Natural killer cell (primary cell): Measurements from ENCODE around the gene CALN1. TPM values are rescaled to one million over a fixed set of nuclear protein-coding genes. Genes with fewer than 3 reads are reported as not detected.

ENCODE experiments used
- ATAC-seq, 3 donors: fragments of 150-1000 bp in 2 of 3; fragments of 200-7000 bp in 1 of 3; cut with Tn5 transposase; 1 replicate in 1 of 3; 2 replicates in 2 of 3; pipeline ENCODE4 v1.10.0; 2021; ENCODE audit warnings: mild to moderate bottlenecking in 2 of 3, moderate library complexity in 2 of 3
- DNase-seq, 2 donors: peaks; one replicate each; pipeline versions ENCODE4 v3.0.0 to v3.0.0-alpha.2; 2013 to 2021; ENCODE audit warnings: mixed read lengths in 1 of 2
- H3K27ac ChIP-seq: one replicate; pipeline ENCODE4 v1.5.1; 2013; ENCODE audit warnings: mild to moderate bottlenecking, low read length
- H3K27me3 ChIP-seq: one replicate; pipeline ENCODE4 v1.6.1; 2013; ENCODE audit warnings: low read length; ENCODE audit not compliant: control insufficient read depth, insufficient read depth
- H3K36me3 ChIP-seq: one replicate; pipeline ENCODE4 v1.6.1; 2013; ENCODE audit warnings: low read length; ENCODE audit not compliant: control insufficient read depth, insufficient read depth
- H3K4me1 ChIP-seq: one replicate; pipeline ENCODE4 v1.6.1; 2013; ENCODE audit warnings: low read length; ENCODE audit not compliant: control insufficient read depth, insufficient read depth
- H3K4me3 ChIP-seq: one replicate; pipeline ENCODE4 v1.5.1; 2013; ENCODE audit warnings: low read length
- H3K9me3 ChIP-seq: one replicate; pipeline ENCODE4 v1.6.1; 2013; ENCODE audit warnings: low read length; ENCODE audit not compliant: control insufficient read depth, insufficient read depth
- H3K27ac Mint-ChIP-seq, 2 donors: one replicate each; pipeline ENCODE4 v1.8.0; 2022; ENCODE audit warnings: mild to moderate bottlenecking in 2 of 2, mixed read lengths in 2 of 2, moderate library complexity in 1 of 2
- H3K27me3 Mint-ChIP-seq, 2 donors: one replicate each; pipeline ENCODE4 v1.8.0; 2022; ENCODE audit warnings: low read depth in 2 of 2, mixed read lengths in 2 of 2
- H3K36me3 Mint-ChIP-seq: one replicate; pipeline ENCODE4 v1.8.0; 2022; ENCODE audit warnings: mixed read lengths
- H3K4me1 Mint-ChIP-seq, 2 donors: one replicate each; pipeline ENCODE4 v1.8.0; 2022; ENCODE audit warnings: mixed read lengths in 2 of 2
- H3K4me3 Mint-ChIP-seq: one replicate; pipeline ENCODE4 v1.8.0; 2022; ENCODE audit warnings: mild to moderate bottlenecking, moderate library complexity, mixed read lengths
- H3K9me3 Mint-ChIP-seq, 2 donors: one replicate each; pipeline ENCODE4 v1.8.0; 2022; ENCODE audit warnings: mixed read lengths in 2 of 2
- CTCF ChIP-seq: fragments of 200-600 bp; IDR thresholded peaks from one replicate; pipeline ENCODE4 v1.8.0; 2022; ENCODE audit warnings: antibody characterized with exemption
- WGBS: methylation state at CpG from one replicate; pipeline ENCODE4 v1.1.7; 2013; ENCODE audit warnings: missing lambda C conversion rate; ENCODE audit not compliant: insufficient coverage; 5-methylcytosine and 5-hydroxymethylcytosine counted together
- intact Hi-C: fragments of 100-400 bp; cut with micrococcal nuclease; formaldehyde crosslinking; loops from one replicate; pipeline ENCODE4 v1.14.2; 2022
- total RNA-seq, 4 donors: library from RNA; stranded (reverse); fragments of 120-200 nt in 1 of 4; gene quantifications; one replicate each; pipeline versions ENCODE4 v1.2.3 to v1.2.4, GENCODE V29; 2013 to 2022

Gene CALN1
- total RNA-seq, 3 donors from 2014 or later (not counting 1 experiment from before 2014, with no cell fraction given), result 0.18 TPM; not detected in 2

- H3K4me1 Mint-ChIP-seq, result no peaks in the 10 kb centered on the region
- no peaks in the 10 kb centered on the region for H3K27me3 Mint-ChIP-seq
Observed at GRCh38 chr7:72017756-72018155, 394.4 kb downstream of the CALN1 start.

DNA sequence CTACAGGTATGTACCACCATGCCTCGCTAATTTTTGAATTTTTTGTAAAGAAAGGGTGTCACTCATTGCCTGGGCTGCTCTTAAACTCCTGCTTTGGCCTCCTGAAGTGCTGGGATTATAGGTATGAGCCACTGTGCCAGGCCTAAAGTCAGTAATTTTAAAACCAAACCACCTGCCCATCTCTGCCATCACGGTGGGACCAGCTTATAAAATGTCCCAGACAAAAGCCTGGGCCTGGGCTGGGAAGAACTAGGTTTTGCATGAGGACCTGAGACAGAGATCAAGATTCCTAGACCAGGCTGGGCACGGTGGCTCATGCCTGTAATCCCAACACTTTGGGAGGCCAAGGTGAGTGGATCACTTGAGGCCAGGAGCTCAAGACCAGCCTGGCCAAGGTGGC lies 395.6 kb downstream of the CALN1 start:
- 86% methylated on average over 3 of the region's 3 CpGs for WGBS
- no peaks in the 10 kb centered on the region for H3K9me3 ChIP-seq
- H3K36me3 Mint-ChIP-seq, result no peaks in the 10 kb centered on the region
- H3K4me1 ChIP-seq, result no peaks in the 10 kb centered on the region
- H3K4me3 Mint-ChIP-seq, result no peak overlapping the region
- no peak overlapping the region for H3K4me3 ChIP-seq
- H3K27me3 ChIP-seq, result no peaks in the 10 kb centered on the region
- TF ChIP-seq CTCF, result no peak
- no peaks in the 10 kb centered on the region for H3K36me3 ChIP-seq
- peaks cover under 1 to 2% of the 10 kb centered on the region in 2 donors for H3K9me3 Mint-ChIP-seq
- no peaks in the 10 kb centered on the region for H3K4me1 Mint-ChIP-seq
- DNase-seq (no peak), ATAC-seq (no peak)
- intact Hi-C loops, result no loop called here
- no peaks in the 10 kb centered on the region for H3K27me3 Mint-ChIP-seq
- no peak overlapping the region for H3K27ac ChIP-seq
- H3K27ac Mint-ChIP-seq, result no peak overlapping the region

More at GRCh38 chr7:72017756-72018155, 394.4 kb downstream of the CALN1 start:
- WGBS, result 87% methylated on average over 5 of the region's 6 CpGs
- H3K36me3 Mint-ChIP-seq, result no peaks in the 10 kb centered on the region
- no peak for DNase-seq
- no peak overlapping the region for H3K27ac Mint-ChIP-seq
- no peaks in the 10 kb centered on the region for H3K36me3 ChIP-seq
- intact Hi-C loops, result no loop called here
- no peak overlapping the region for H3K4me3 Mint-ChIP-seq
- ATAC-seq, result no peak
- no peaks in the 10 kb centered on the region for H3K9me3 ChIP-seq
- H3K27me3 ChIP-seq, result no peaks in the 10 kb centered on the region
- no peak for TF ChIP-seq CTCF
- no peak overlapping the region for H3K27ac ChIP-seq
- H3K4me1 ChIP-seq, result no peaks in the 10 kb centered on the region
- peaks cover 6 to 7% of the 10 kb centered on the region in 2 donors for H3K9me3 Mint-ChIP-seq
- no peak overlapping the region for H3K4me3 ChIP-seq

DNA sequence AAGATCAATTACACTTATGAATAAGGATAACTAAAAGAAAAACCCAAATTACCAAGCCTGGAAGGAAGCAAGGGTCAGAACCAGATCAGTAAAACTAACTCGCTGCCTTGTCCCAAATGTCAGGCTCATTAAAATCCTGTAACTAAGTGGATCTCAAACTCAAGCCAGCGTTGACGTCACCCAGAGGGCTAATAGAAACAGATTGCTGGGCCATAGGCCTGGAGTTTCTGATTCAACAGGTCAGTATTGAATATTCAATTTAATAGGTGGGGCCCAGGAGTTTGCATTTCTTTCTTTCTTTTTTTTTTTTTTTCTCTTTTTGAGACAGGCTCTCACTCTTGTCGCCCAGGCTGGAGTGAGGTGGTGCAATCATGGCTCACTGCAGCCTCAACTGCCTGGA lies 397.0 kb downstream of the CALN1 start:
- Mint-ChIP-seq H3K27ac (no peak overlapping the region), H3K9me3 (no peaks in the 10 kb centered on the region), H3K4me3 (no peak overlapping the region), H3K27me3 (no peaks in the 10 kb centered on the region), H3K36me3 (no peaks in the 10 kb centered on the region), H3K4me1 (no peaks in the 10 kb centered on the region)
- no peaks in the 10 kb centered on the region for H3K36me3 ChIP-seq
- no peaks in the 10 kb centered on the region for H3K4me1 ChIP-seq
- intact Hi-C loops, result no loop called here
- ATAC-seq, result no peak
- no peak for DNase-seq
- H3K4me3 ChIP-seq, result no peak overlapping the region
- H3K27ac ChIP-seq, result no peak overlapping the region
- no peak for TF ChIP-seq CTCF
- WGBS, result 89% methylated on average over 4 of the region's 4 CpGs
- no peaks in the 10 kb centered on the region for H3K9me3 ChIP-seq
- no peaks in the 10 kb centered on the region for H3K27me3 ChIP-seq

DNA sequence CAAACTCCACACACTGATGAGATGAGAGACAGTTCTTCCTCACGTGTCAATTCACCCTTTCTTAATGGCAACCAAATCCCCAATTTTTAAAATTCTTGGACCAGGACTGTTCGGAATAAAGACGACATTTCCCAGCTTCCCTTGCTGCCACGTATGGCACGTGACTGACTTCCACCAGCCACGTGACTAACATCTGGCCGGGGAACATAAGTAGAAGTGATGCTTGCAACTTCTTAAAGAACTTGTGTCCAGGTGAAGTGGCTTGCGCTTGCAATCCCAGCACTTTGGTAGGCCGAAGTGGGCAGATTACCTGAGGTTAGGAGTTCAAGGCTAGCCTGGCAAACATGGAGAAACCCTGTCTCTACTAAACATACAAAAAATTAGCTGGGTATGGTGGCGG lies 405.1 kb downstream of the CALN1 start:
- H3K9me3 Mint-ChIP-seq, result peaks cover 0 to 2% of the 10 kb centered on the region in 2 donors
- no peak for DNase-seq
- H3K4me1 ChIP-seq, result no peaks in the 10 kb centered on the region
- intact Hi-C loops, result no loop called here
- H3K27ac Mint-ChIP-seq, result no peak overlapping the region
- no peaks in the 10 kb centered on the region for H3K36me3 Mint-ChIP-seq
- ATAC-seq, result no peak
- H3K4me3 Mint-ChIP-seq, result no peak overlapping the region
- H3K4me1 Mint-ChIP-seq, result no peaks in the 10 kb centered on the region
- no peaks in the 10 kb centered on the region for H3K27me3 Mint-ChIP-seq
- no peaks in the 10 kb centered on the region for H3K36me3 ChIP-seq
- H3K27ac ChIP-seq, result no peak overlapping the region
- no peak overlapping the region for H3K4me3 ChIP-seq
- TF ChIP-seq CTCF, result no peak
- WGBS, result 92% methylated on average over 10 of the region's 10 CpGs
- H3K9me3 ChIP-seq, result no peaks in the 10 kb centered on the region
- H3K27me3 ChIP-seq, result no peaks in the 10 kb centered on the region
